ENCODE data around the gene ARHGEF37.

DNA sequence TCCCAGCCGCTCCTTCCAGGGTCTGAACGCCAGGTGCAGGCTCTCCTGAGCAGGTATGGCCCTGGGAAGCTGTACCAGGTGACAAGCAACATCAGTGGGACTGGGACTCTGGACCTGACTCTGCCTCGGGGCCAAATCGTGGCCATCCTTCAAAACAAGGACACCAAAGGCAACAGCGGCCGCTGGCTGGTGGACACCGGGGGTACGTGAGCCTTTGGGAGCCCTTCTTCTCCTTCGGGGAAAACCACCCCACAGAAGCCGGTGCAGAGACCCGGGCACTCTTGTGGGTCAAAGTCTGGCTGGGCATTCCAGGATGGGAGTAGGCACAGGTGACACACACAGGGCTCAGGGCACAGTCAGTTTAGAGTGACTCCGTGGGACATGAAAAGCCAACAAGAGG lies 45.8 kb downstream of the ARHGEF37 start:
- TF ChIP-seq POLR2A (IDR thresholded peaks at IDR 0.05; ENCODE audit: low read depth, low read length): no peak
- no peak for TF ChIP-seq POLR2AphosphoS5 (IDR thresholded peaks at IDR 0.05; ENCODE audit: low read depth, low read length)
- TF ChIP-seq TAF1 (IDR thresholded peaks at IDR 0.05; ENCODE audit: borderline replicate concordance, low read depth, low read length): no peak
